GM12872 (cell line): ENCODE results near the gene CLEC1A.

Experiments
- TF ChIP-seq, protein P1 (sequence below): IDR thresholded peaks from 3 replicates; pipeline ENCODE4 v1.5.1; 2011; ENCODE audit warnings: low read depth, mild to moderate bottlenecking, low read length, moderate library complexity; ENCODE audit not compliant: insufficient read depth

CLEC1A gene

DNA sequence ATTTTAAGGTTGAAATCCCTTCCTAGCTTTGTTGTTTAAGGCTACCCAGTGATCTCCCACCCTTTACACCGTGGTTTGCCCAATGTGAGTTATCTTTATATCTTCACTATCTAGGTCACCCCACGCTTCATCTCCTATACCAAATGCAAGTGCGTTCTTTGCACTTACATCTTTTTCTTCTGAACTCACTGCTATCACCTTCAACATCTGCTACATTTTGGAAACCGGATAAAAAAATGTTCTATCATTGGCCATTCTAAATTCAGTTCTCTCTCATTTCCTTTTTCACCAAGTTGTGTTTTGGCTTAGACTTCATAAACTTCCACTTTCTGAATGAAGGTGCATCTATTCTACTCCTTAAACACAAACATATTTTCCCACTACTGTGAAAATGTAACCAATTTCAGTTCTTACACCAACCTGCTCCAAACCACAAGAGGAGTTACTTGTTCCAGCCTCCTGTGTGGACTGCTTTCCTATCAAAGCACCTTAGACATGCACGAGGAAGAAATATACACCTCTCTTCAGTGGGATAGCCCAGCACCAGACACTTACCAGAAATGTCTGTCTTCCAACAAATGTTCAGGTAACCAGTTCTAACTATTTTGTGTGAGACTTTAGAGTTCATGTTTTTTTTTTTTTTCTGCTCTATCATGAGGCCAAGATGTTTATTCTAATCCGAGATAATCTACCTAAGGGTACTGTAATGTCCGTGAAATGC is 46.4 kb downstream of the CLEC1A start:
- TF ChIP-seq, protein P1, sequence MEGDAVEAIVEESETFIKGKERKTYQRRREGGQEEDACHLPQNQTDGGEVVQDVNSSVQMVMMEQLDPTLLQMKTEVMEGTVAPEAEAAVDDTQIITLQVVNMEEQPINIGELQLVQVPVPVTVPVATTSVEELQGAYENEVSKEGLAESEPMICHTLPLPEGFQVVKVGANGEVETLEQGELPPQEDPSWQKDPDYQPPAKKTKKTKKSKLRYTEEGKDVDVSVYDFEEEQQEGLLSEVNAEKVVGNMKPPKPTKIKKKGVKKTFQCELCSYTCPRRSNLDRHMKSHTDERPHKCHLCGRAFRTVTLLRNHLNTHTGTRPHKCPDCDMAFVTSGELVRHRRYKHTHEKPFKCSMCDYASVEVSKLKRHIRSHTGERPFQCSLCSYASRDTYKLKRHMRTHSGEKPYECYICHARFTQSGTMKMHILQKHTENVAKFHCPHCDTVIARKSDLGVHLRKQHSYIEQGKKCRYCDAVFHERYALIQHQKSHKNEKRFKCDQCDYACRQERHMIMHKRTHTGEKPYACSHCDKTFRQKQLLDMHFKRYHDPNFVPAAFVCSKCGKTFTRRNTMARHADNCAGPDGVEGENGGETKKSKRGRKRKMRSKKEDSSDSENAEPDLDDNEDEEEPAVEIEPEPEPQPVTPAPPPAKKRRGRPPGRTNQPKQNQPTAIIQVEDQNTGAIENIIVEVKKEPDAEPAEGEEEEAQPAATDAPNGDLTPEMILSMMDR, result no peak

DNA sequence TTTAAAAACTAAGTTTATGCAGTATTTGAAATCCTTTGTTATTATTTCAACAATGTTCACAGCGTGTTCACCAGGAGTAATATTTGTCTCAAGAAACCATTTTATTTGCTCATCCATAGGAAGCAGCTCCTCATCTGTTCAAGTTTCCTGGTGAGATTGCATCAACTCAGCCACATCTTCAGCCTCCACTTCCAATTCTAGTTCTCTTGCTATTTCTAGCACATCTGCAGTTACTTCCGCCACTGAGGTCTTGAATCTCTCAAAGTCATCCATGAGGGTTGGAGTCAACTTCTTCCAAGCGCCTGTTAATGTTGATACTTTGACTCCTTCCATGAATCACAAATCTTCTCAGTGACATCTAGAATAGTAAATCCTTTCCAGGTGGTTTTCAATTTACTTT is 50.3 kb downstream of the CLEC1A start:
- TF ChIP-seq, protein P1, result no peak

DNA sequence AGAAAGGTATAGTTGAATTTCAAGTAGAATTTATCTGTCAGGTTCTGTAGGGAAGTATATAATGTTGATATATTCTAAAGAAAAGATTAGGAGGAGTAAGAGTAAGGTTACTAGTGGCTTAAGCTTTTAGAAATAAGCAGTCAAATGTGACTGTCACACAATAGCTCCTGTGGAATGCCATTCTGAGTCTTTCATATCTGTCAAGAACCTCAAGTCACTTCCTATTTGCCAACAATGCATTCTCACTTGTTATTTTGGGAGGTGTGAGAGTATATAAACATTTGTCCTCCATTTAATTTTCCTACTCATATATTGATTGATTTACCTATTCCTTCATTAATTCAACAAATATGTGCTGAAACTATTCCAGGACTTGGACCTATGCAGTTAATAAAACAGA is 56.6 kb downstream of the CLEC1A start:
- TF ChIP-seq, protein P1, result no peak

DNA sequence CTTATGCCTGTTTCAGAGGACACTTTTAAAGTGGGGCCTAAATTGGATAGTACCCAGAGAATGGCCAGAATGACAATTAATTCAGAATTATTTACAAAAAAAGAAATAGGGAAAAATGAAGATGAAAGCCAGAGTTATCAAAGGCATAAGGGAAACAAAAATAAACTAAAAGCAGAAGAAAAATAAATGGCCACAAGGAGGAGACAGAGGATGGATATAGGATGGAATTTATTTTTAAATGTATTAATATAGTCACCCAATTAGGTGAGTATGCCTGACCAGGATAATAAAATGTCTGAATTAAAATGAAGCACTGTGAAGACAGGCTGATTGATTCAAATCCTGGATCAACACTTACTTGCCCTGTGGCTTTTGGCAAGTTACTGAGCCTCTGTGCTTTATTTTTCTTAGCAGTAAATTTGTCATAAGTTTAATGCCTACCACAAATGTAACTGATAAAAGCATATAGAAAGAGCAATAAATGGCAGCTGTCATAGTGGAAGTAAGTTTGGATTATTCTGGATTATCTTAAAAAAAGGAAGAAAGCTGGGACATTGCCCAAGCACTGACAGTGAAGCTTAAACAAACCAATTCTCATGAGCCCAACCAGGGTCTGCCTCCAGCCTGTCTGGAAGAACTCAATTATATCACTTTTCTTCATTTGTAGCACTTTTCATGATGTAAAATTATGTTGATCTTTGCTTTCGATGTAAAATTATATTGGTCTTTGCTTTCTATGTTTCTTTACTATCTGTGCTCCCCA is 64.8 kb downstream of the CLEC1A start:
- TF ChIP-seq, protein P1, result peak; percentile 19; the same call in 1 of the 3 replicates

DNA sequence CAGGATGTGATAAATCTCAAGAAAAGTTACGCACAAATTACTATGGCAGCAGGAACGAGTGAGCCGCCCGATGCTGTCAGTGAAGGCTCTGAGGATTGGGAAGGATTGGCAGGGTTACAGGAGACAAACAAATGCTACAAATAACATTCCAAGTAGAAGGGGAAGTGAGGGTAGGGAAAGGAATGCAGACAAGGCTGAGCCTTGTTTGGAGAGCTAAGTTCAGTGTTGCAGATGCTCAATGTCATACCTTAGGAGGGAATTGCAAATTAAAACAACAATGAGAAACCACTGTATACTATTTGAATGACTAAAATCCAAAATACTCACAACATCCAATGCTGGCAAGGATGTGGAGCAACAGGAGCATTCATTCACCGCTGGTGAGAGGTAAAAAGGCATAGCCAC is 67.0 kb downstream of the CLEC1A start:
- TF ChIP-seq, protein P1, result no peak

DNA sequence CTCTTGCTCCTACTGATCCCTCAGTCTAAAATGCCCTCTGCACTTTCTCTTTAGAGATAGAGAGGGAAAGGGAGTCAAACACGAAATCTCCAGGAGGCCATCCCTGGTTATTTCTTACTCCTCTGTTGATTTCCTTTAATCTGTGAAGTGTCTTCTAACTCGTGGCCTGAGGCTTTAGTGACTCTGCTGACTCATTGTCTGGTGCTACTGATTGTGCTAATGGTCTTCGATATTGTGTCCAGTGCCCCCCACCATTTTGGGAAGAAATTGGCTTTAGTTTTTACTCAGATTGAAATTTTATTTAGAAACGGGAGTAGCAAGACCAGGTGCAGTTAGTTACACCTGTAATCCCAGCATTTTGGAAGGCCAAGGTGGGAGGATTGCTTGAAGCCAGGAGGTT is 67.5 kb downstream of the CLEC1A start:
- TF ChIP-seq, protein P1, result no peak

DNA sequence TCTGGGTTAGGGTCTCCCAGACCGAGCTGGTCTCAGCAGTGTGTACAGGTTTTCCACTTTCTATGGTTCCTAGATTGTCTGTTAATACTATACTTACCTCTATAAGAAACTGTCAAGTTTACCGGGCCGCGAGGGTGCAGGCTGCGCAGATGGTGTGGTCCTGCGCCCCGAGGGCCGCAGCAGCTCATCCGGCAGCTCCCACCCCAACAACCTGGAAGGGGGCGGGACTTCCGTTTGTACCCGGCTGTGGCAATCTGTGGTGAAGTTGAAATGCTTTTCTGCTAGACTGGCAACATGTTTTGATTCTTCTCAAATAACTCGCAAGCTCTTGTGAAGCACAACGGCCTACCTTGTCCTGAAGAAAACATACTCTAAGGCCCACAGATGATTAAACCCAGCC is 68.3 kb downstream of the CLEC1A start, which contains the start of gene CLEC9A:
TSS of gene CLEC9A (plus strand) at position 237 of the 400 bp plus-strand sequence. CDS start 22,006 bp downstream, outside the sequence.
- TF ChIP-seq, protein P1, result no peak
